Measurements from ENCODE around the gene ZNF524. TPM values are rescaled to one million over a fixed set of nuclear protein-coding genes. Genes with fewer than 3 reads are reported as not detected.
A peak's percentile ranks its signal among the peaks of the same experiment; 100 is the strongest.

The ZNF524 gene
- total and polyA plus RNA-seq, 12 donors: 0.93 to 83.7 (median 28.3) TPM

DNA sequence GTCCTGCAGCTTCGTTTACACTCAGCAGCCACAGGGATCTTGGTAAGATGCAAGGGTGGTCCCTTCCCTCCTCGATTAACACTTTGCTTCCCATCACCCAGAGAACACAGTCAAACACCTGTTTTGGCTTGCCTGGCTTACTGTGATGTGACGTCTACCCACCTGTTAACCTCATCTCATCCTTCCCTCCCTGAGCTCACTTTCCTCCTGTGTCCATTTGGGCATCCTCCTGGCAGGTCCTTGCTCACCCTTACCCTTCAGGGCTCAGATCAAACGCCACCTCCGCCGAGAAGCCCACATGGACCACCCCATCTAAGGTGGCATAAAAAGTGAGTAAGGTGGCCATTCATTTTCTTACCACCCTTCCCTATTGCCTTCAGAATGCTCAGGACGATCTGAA, 10.0 kb upstream of the ZNF524 start:
- Histone ChIP-seq H3K27me3 (no peaks in the 10 kb centered on the region), H3K36me3 (replicated peaks in 1 of 2) (peaks cover 0 to 8% of the 10 kb centered on the region in 2 donors), H3K9me3 (replicated peaks in 1 of 3) (no peaks in the 10 kb centered on the region), H3K27ac (no peak overlapping the region), H3K4me1 (replicated peaks in 1 of 2) (peaks cover 14 to 25% of the 10 kb centered on the region in 2 donors), H3K4me3 (no peak overlapping the region)
- DNase-seq: no peak
- intact Hi-C loops (cut with DNase I): no loop called here
- 59 to 67% (median 63%) methylated on average over 7 of the region's 7 CpGs for WGBS, 4 donors
- TF ChIP-seq, protein P1, sequence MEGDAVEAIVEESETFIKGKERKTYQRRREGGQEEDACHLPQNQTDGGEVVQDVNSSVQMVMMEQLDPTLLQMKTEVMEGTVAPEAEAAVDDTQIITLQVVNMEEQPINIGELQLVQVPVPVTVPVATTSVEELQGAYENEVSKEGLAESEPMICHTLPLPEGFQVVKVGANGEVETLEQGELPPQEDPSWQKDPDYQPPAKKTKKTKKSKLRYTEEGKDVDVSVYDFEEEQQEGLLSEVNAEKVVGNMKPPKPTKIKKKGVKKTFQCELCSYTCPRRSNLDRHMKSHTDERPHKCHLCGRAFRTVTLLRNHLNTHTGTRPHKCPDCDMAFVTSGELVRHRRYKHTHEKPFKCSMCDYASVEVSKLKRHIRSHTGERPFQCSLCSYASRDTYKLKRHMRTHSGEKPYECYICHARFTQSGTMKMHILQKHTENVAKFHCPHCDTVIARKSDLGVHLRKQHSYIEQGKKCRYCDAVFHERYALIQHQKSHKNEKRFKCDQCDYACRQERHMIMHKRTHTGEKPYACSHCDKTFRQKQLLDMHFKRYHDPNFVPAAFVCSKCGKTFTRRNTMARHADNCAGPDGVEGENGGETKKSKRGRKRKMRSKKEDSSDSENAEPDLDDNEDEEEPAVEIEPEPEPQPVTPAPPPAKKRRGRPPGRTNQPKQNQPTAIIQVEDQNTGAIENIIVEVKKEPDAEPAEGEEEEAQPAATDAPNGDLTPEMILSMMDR (IDR thresholded peaks at IDR 0.05): no peak
- no peak for TF ChIP-seq POLR2A (IDR thresholded peaks at IDR 0.05)

DNA sequence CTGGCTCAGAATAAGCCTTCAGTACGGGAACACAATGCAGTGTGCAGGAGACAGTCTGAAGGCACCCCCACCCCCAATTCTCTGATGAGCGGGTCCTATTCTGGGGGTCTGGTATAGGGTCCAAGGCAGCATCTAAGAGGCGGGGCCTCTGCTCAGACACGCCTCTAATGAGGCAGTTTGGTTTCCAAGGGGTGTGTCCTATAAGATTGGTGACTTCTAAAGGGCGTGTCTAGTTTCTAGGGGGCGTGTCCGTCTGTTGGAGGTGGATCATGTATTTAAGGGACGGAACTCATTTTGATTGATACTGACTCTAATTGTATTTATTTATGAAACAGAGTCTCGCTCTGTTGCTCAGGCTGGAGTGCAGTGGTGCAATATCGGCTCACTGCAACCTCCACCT, 9.5 kb upstream of the ZNF524 start:
- TF ChIP-seq POLR2A (IDR thresholded peaks at IDR 0.05): no peak
- TF ChIP-seq, protein P1 (IDR thresholded peaks at IDR 0.05): no peak
- no peaks in the 10 kb centered on the region for H3K27me3 ChIP-seq
- intact Hi-C loops (cut with DNase I): no loop called here
- no peak overlapping the region for H3K27ac ChIP-seq
- peaks cover 10 to 23% of the 10 kb centered on the region in 2 donors for H3K4me1 ChIP-seq (replicated peaks in 1 of 2)
- no peak overlapping the region for H3K4me3 ChIP-seq
- DNase-seq: peak in 1 of 7 donors; percentile 45
- H3K9me3 ChIP-seq (replicated peaks in 1 of 3): no peaks in the 10 kb centered on the region
- 71 to 80% (median 75%) methylated on average over 8 to 10 of the region's 10 CpGs for WGBS, 4 donors
- peaks cover 0 to 9% of the 10 kb centered on the region in 2 donors for H3K36me3 ChIP-seq (replicated peaks in 1 of 2)

DNA sequence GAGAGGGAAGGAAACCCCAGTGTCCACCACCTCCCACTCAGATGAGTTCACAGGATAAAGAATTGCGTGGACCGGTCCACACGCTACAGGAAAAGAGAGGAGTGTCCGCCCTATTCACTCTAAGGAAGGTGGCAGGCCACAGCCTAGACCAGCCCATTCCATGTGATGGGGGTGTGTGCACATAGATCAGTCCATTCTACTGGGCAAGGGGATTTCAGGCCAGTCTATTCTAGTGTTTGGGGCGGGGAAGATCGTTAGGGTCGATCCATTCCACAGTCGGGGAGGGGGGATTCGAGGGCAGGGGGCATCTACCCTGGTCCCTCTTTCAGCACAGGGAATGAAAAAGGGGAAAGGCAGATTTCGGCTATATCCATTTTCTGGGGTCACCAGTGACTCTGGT, 8.5 kb upstream of the ZNF524 start:
- H3K36me3 ChIP-seq (replicated peaks in 1 of 2): peaks cover 0 to 19% of the 10 kb centered on the region in 2 donors
- intact Hi-C loops (cut with DNase I): no loop called here
- peaks cover 4 to 13% of the 10 kb centered on the region in 2 donors for H3K4me1 ChIP-seq (replicated peaks in 1 of 2)
- 76 to 87% (median 78%) methylated on average over 10 of the region's 10 CpGs for WGBS, 4 donors
- TF ChIP-seq POLR2A (IDR thresholded peaks at IDR 0.05): no peak
- TF ChIP-seq, protein P1 (IDR thresholded peaks at IDR 0.05): no peak
- DNase-seq: no peak
- no peak overlapping the region for H3K4me3 ChIP-seq
- no peak overlapping the region for H3K27ac ChIP-seq
- H3K27me3 ChIP-seq: no peaks in the 10 kb centered on the region
- no peaks in the 10 kb centered on the region for H3K9me3 ChIP-seq (replicated peaks in 1 of 3)

DNA sequence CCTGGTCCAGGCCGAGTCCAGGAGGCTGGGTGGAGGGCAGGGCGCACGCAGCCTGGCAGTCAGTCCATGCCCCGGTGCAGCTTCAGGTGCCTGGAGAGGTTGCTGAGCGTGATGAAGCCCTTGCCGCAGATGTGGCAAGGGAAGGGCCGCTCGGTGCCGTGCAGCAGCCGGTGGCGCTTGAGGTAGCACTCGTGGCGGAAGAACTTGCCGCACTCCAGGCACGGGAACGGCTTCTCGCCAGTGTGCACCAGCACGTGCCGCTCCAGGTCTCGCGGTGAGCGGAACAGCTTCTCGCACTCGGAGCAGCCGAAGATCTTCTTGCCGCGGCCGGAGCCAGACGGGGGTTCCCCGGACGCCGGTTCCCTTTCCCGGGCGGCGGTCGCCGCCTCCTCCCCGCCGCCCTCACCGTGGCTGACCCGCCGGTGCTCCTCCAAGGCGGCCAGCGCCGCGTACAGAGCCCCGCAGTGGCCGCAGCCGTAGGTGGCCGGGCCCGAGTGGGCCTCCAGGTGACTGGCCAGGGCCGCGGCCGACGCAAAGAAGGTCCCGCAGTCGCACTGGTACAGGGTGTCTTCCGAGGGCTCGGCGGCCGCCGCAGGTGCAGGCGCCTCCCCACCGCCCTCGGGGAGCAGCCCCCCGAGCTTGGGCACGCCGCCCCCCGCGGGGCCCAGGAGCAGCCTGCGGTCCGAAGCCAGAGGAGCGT, 7.5 kb upstream of the ZNF524 start:
- no peak for TF ChIP-seq POLR2A (IDR thresholded peaks at IDR 0.05)
- TF ChIP-seq, protein P1 (IDR thresholded peaks at IDR 0.05): no peak
- Histone ChIP-seq H3K27me3 (no peaks in the 10 kb centered on the region), H3K27ac (no peak overlapping the region), H3K36me3 (replicated peaks in 1 of 2) (peaks cover 0 to 19% of the 10 kb centered on the region in 2 donors), H3K4me1 (replicated peaks in 1 of 2) (peaks cover 0 to 3% of the 10 kb centered on the region in 2 donors), H3K9me3 (replicated peaks in 1 of 3) (no peaks in the 10 kb centered on the region), H3K4me3 (no peak overlapping the region)
- DNase-seq: no peak
- 89 to 96% (median 92%) methylated on average over 19 to 73 of the region's 73 CpGs for WGBS, 4 donors
- intact Hi-C loops (cut with DNase I): no loop called here
